ENCODE results near the gene PHACTR1. TPM values are rescaled to one million over a fixed set of nuclear protein-coding genes. Genes with fewer than 3 reads are reported as not detected.

The PHACTR1 gene
- total and polyA plus RNA-seq, 4 donors = 0.31 to 1.5 (median 0.79) TPM

GRCh38 chr6:12995419-12995818 lies 278.9 kb downstream of the PHACTR1 start:
- H3K27me3 ChIP-seq (ENCODE audit: control insufficient read depth in 4 of 4, insufficient read depth in 4 of 4, low read length in 3 of 4) = no peaks in the 10 kb centered on the region
- H3K27ac ChIP-seq (ENCODE audit: low read depth in 1 of 2, low read length in 2 of 2) = no peak overlapping the region
- no peaks in the 10 kb centered on the region for H3K9me3 ChIP-seq (ENCODE audit: control insufficient read depth in 4 of 4, low read length in 3 of 4)
- no peak overlapping the region for H3K9ac ChIP-seq (ENCODE audit: low read depth in 1 of 2, low read length in 2 of 2)
- TF ChIP-seq, protein P1, sequence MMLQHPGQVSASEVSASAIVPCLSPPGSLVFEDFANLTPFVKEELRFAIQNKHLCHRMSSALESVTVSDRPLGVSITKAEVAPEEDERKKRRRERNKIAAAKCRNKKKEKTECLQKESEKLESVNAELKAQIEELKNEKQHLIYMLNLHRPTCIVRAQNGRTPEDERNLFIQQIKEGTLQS (IDR thresholded peaks at IDR 0.05) = no peak
- TF ChIP-seq FOXA2 (IDR thresholded peaks at IDR 0.05) (no peak), CTCF (IDR thresholded peaks at IDR 0.05; ENCODE audit: low read depth, low read length, missing input control) (no peak), HNF4A (conservative IDR thresholded peaks at IDR 0.05) (no peak), EGR1 (IDR thresholded peaks at IDR 0.05; ENCODE audit: low read depth in 2 of 2) (no peak), GABPA (IDR thresholded peaks at IDR 0.05 in 1 of 2, conservative IDR thresholded peaks at IDR 0.05 in 1 of 2) (no peak), YY1 (IDR thresholded peaks at IDR 0.05) (no peak), ZBTB33 (IDR thresholded peaks at IDR 0.05) (no peak)
- no peaks in the 10 kb centered on the region for H3K36me3 ChIP-seq (ENCODE audit: control insufficient read depth in 4 of 4, insufficient read depth in 3 of 4, low read depth in 1 of 4, low read length in 3 of 4)
- H3K4me3 ChIP-seq (ENCODE audit: low read depth in 1 of 3, low read length in 3 of 3) = no peak overlapping the region
- H3K4me1 ChIP-seq (ENCODE audit: control insufficient read depth in 4 of 4, insufficient read depth in 4 of 4, low read length in 3 of 4) = no peaks in the 10 kb centered on the region
- no peak for DNase-seq (ENCODE audit: low spot score)
- 87% methylated on average over 4 of the region's 4 CpGs for WGBS

DNA sequence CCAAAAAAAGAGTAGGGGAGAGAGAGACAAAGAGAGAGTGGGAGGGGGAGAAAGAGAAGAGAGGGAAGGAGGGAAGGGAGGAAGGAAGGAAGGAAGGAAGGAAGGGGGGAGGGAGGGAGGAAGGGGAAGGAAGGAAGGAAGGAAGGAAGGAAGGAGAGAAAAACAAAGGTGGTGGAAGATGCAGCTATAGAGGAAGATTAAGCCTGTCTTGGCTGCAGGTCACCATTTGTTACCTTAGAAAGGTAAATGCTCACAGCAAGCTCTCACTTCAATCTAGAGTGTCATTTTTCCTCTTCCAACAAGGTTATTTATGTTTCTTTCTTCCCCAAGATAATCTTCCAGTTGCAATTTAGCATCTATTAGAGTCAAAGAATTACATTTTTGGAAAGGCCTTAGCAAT lies 284.0 kb downstream of the PHACTR1 start:
- Histone ChIP-seq H3K4me1 (ENCODE audit: control insufficient read depth in 4 of 4, insufficient read depth in 4 of 4, low read length in 3 of 4) (no peaks in the 10 kb centered on the region), H3K9me3 (ENCODE audit: control insufficient read depth in 4 of 4, low read length in 3 of 4) (no peaks in the 10 kb centered on the region), H3K4me3 (ENCODE audit: low read depth in 1 of 3, low read length in 3 of 3) (no peak overlapping the region), H3K27ac (ENCODE audit: low read depth in 1 of 2, low read length in 2 of 2) (no peak overlapping the region), H3K27me3 (ENCODE audit: control insufficient read depth in 4 of 4, insufficient read depth in 4 of 4, low read length in 3 of 4) (no peaks in the 10 kb centered on the region), H3K9ac (ENCODE audit: low read depth in 1 of 2, low read length in 2 of 2) (no peak overlapping the region), H3K36me3 (ENCODE audit: control insufficient read depth in 4 of 4, insufficient read depth in 3 of 4, low read depth in 1 of 4, low read length in 3 of 4) (no peaks in the 10 kb centered on the region)
- TF ChIP-seq FOXA1 (IDR thresholded peaks at IDR 0.05) = no peak
- no peak for TF ChIP-seq SP1 (IDR thresholded peaks at IDR 0.05)
- DNase-seq (ENCODE audit: low spot score) = no peak

DNA sequence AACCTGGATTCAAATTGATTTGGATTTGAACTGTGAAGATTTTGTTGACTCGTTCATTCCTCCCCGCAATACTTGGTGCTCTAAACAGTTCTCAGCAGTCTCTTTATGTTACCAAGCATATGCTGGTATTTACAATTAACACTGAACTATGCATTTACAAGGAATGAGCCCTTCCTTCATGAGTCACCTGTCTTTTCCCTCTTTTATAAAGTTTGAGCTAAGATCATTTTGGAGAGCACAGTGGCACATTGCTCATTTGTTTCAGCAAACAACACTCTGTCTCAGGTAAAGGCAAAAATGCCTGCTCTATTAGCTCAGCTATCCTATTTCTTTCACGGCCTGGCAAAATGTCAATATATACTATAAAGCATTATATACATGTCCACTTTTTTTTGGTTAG lies 285.4 kb downstream of the PHACTR1 start:
- WGBS = 76% methylated on average over 3 of the region's 3 CpGs
- no peaks in the 10 kb centered on the region for H3K27me3 ChIP-seq (ENCODE audit: control insufficient read depth in 4 of 4, insufficient read depth in 4 of 4, low read length in 3 of 4)
- no peak overlapping the region for H3K9ac ChIP-seq (ENCODE audit: low read depth in 1 of 2, low read length in 2 of 2)
- DNase-seq (ENCODE audit: low spot score) = no peak
- H3K36me3 ChIP-seq (ENCODE audit: control insufficient read depth in 4 of 4, insufficient read depth in 3 of 4, low read depth in 1 of 4, low read length in 3 of 4) = no peaks in the 10 kb centered on the region
- no peaks in the 10 kb centered on the region for H3K4me1 ChIP-seq (ENCODE audit: control insufficient read depth in 4 of 4, insufficient read depth in 4 of 4, low read length in 3 of 4)
- no peak overlapping the region for H3K4me3 ChIP-seq (ENCODE audit: low read depth in 1 of 3, low read length in 3 of 3)
- no peak overlapping the region for H3K27ac ChIP-seq (ENCODE audit: low read depth in 1 of 2, low read length in 2 of 2)
- H3K9me3 ChIP-seq (ENCODE audit: control insufficient read depth in 4 of 4, low read length in 3 of 4) = no peaks in the 10 kb centered on the region
- TF ChIP-seq RAD21 (IDR thresholded peaks at IDR 0.05) (no peak), NR2F2 (IDR thresholded peaks at IDR 0.05) (no peak), ZBTB33 (IDR thresholded peaks at IDR 0.05) (no peak), EGR1 (IDR thresholded peaks at IDR 0.05; ENCODE audit: low read depth in 2 of 2) (no peak), RXRA (IDR thresholded peaks at IDR 0.05) (no peak), MAX (IDR thresholded peaks at IDR 0.05) (no peak), SP1 (IDR thresholded peaks at IDR 0.05) (no peak), HNF4A (conservative IDR thresholded peaks at IDR 0.05) (no peak), GABPA (IDR thresholded peaks at IDR 0.05 in 1 of 2, conservative IDR thresholded peaks at IDR 0.05 in 1 of 2) (no peak), YY1 (IDR thresholded peaks at IDR 0.05) (no peak), FOXA1 (IDR thresholded peaks at IDR 0.05) (no peak), JUND (IDR thresholded peaks at IDR 0.05) (no peak), CTCF (IDR thresholded peaks at IDR 0.05; ENCODE audit: low read depth, low read length, missing input control) (no peak)
- TF ChIP-seq, protein P1 (IDR thresholded peaks at IDR 0.05) = no peak

Measured in liver (tissue), 9 donors.